ENCODE measurements around the gene MAP3K5.
A peak's percentile ranks its signal among the peaks of the same experiment; 100 is the strongest.

The MAP3K5 gene

GRCh38 chr6:136643850-136644596 lies 148.3 kb downstream of the MAP3K5 start:
- TF ChIP-seq, protein P1, sequence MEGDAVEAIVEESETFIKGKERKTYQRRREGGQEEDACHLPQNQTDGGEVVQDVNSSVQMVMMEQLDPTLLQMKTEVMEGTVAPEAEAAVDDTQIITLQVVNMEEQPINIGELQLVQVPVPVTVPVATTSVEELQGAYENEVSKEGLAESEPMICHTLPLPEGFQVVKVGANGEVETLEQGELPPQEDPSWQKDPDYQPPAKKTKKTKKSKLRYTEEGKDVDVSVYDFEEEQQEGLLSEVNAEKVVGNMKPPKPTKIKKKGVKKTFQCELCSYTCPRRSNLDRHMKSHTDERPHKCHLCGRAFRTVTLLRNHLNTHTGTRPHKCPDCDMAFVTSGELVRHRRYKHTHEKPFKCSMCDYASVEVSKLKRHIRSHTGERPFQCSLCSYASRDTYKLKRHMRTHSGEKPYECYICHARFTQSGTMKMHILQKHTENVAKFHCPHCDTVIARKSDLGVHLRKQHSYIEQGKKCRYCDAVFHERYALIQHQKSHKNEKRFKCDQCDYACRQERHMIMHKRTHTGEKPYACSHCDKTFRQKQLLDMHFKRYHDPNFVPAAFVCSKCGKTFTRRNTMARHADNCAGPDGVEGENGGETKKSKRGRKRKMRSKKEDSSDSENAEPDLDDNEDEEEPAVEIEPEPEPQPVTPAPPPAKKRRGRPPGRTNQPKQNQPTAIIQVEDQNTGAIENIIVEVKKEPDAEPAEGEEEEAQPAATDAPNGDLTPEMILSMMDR (IDR thresholded peaks at IDR 0.05; ENCODE audit: low read depth, low read length, missing control alignments) = peak; percentile 93
- peak; percentile 88 for DNase-seq (ENCODE audit: low read depth)
- no peak overlapping the region for H3K4me3 ChIP-seq (ENCODE audit: low read depth, low read length)
- in situ Hi-C loops (cut with HindIII; ENCODE audit: low sequenced_read_pairs) = no loop called here

DNA sequence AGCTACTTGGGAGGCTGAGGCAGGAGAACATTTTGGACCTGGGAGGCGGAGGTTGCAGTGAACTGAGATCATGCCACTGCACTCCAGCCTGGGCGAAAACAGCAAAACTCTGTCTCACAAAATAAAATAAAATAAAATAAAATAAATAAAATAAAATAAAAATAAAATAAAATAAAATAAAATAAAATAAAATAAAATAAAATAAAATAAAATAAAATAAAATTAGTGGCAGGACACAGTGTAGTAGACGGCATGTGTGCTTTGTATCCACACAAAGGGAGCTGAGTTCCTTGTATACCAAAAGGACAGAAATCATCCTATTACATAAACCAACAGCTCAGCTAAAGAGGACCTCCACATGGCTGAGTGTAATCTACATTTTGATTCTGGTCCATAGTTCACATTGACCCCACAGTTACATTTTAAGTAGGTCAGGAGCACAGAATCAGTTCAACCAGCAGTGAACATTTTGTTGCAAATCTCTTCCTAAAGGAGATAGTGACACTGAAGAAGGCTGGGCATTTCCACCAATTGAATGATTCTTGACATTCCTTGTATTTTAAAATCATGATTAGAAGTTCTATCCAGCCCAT lies 150.3 kb downstream of the MAP3K5 start:
- in situ Hi-C loops (cut with HindIII; ENCODE audit: low sequenced_read_pairs) = no loop called here
- H3K4me3 ChIP-seq (ENCODE audit: low read depth, low read length) = no peak overlapping the region
- TF ChIP-seq, protein P1 (IDR thresholded peaks at IDR 0.05; ENCODE audit: low read depth, low read length, missing control alignments) = no peak
- no peak for DNase-seq (ENCODE audit: low read depth)

DNA sequence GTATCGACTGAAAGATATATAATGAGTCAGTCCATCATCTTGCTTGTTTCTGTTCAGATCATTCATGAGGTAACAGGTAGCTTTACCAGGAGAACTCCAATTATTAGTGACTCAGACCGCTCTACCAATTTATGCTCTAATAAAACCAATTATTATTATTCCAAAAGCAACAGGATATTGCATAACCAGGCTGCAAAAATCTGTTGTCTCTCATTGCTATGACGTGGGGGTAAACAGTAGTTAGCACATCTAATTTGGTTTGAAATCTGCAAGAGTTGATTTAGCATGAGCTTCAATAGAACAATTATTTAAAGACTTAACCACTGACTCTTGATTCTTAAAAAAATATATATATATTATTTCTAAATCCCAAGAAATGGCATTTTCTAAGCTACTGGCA lies 151.1 kb downstream of the MAP3K5 start:
- TF ChIP-seq, protein P1 (IDR thresholded peaks at IDR 0.05; ENCODE audit: low read depth, low read length, missing control alignments) = no peak
- H3K4me3 ChIP-seq (ENCODE audit: low read depth, low read length) = no peak overlapping the region
- DNase-seq (ENCODE audit: low read depth) = no peak
- in situ Hi-C loops (cut with HindIII; ENCODE audit: low sequenced_read_pairs) = no loop called here

GRCh38 chr6:136640132-136640915 lies 152.0 kb downstream of the MAP3K5 start:
- in situ Hi-C loops (cut with HindIII; ENCODE audit: low sequenced_read_pairs) = no loop called here
- TF ChIP-seq, protein P1 (IDR thresholded peaks at IDR 0.05; ENCODE audit: low read depth, low read length, missing control alignments) = no peak
- no peak for DNase-seq (ENCODE audit: low read depth)
- H3K4me3 ChIP-seq (ENCODE audit: low read depth, low read length) = no peak overlapping the region

DNA sequence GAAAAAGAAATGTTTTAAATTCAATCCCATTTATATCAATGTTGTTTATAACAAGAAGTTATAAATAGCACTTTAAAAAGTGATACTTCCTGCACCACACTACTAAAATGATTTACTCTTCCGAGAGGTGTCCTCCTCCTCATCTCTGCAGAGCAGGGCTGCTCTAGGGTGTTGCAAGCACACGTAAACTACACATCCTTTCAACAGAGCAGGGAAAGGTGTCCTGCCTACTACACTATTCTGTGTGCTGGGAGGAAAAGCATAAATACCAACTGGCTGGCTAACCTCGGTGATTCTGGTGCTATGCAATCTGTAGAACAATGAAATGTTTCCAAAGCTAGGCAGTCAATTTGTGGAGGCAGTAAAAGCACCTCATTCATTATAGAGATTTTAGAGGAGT lies 152.6 kb downstream of the MAP3K5 start:
- no peak overlapping the region for H3K4me3 ChIP-seq (ENCODE audit: low read depth, low read length)
- in situ Hi-C loops (cut with HindIII; ENCODE audit: low sequenced_read_pairs) = loop anchor here (5.0 kb wide), 1 partner anchor 57 kb away; no protein-coding TSS in a partner anchor
- TF ChIP-seq, protein P1 (IDR thresholded peaks at IDR 0.05; ENCODE audit: low read depth, low read length, missing control alignments) = no peak
- DNase-seq (ENCODE audit: low read depth) = no peak

GRCh38 chr6:136635615-136636014 lies 156.7 kb downstream of the MAP3K5 start:
- in situ Hi-C loops (cut with HindIII; ENCODE audit: low sequenced_read_pairs) = loop anchor here (5.0 kb wide), 1 partner anchor 53 kb away; no protein-coding TSS in a partner anchor
- H3K4me3 ChIP-seq (ENCODE audit: low read depth, low read length) = no peak overlapping the region
- TF ChIP-seq, protein P1 (IDR thresholded peaks at IDR 0.05; ENCODE audit: low read depth, low read length, missing control alignments) = no peak
- no peak for DNase-seq (ENCODE audit: low read depth)
